PC-9 (cell line): ENCODE data around the gene KDM4C.

Source experiments
- CTCF ChIP-seq: fragments of 200-600 bp; sonication (generic); conservative IDR thresholded peaks from 2 replicates; pipeline ENCODE4 v1.6.1; 2017; ENCODE audit warnings: mixed run types, antibody characterized with exemption, mild to moderate bottlenecking, moderate library complexity
- EZH2 ChIP-seq: fragments of 200-600 bp; sonication (generic); IDR thresholded peaks from 2 replicates; pipeline ENCODE4 v1.8.0; 2017; ENCODE audit warnings: antibody characterized with exemption, low read depth

- TF ChIP-seq CTCF (no peak), EZH2 (no peak)
These were observed 238.5 kb downstream of the KDM4C start for GRCh38 chr9:6996061-6996854.
